ENCODE measurements around the gene CMC1. TPM values are rescaled to one million over a fixed set of nuclear protein-coding genes. Genes with fewer than 3 reads are reported as not detected.

The CMC1 gene
- total and polyA plus RNA-seq, 9 of the 15 experiments (the other 6 are each of a cell fraction or from before 2014, with no cell fraction given): 15.9 to 74.6 (median 48.9) TPM

DNA sequence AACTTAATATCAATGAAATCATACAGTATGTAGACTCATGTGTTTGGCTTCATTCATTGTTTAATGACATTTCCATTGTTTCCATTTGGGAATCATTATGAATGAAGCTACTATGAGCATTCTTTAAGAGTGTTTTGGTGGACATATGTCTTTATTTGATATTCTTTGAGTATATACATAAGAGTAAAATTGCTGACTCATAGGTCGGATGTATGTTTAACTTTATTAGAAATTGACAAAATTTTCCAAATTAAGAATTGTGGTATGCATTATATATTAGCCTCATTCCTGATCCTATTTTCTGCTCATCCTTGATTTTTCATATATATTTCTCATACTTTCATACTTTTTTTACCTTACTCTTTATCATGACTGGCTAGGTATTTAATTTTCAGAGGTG is 28.7 kb upstream of the CMC1 start (continued):
- TF ChIP-seq, protein P1, sequence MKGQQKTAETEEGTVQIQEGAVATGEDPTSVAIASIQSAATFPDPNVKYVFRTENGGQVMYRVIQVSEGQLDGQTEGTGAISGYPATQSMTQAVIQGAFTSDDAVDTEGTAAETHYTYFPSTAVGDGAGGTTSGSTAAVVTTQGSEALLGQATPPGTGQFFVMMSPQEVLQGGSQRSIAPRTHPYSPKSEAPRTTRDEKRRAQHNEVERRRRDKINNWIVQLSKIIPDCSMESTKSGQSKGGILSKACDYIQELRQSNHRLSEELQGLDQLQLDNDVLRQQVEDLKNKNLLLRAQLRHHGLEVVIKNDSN (CRISPR knock-in tag; IDR thresholded peaks at IDR 0.05): no peak
- peak; percentile 63; the same call in 1 of the 2 replicates for TF ChIP-seq NFE2L1 (tag; IDR thresholded peaks at IDR 0.05; ENCODE audit: borderline replicate concordance, low read depth)
- TF ChIP-seq ZNF224 (CRISPR knock-in tag; IDR thresholded peaks at IDR 0.05): no peak
- TF ChIP-seq ESRRA (IDR thresholded peaks at IDR 0.05; ENCODE audit: borderline replicate concordance, low read depth): no peak
- TF ChIP-seq ZNF551 (CRISPR knock-in tag; IDR thresholded peaks at IDR 0.05): no peak
- TF ChIP-seq TCF7L2 (IDR thresholded peaks at IDR 0.05; ENCODE audit: low read depth, low read length): no peak
- no peak for TF ChIP-seq ZKSCAN1 (IDR thresholded peaks at IDR 0.05; ENCODE audit: low read depth, low read length)
- TF ChIP-seq, protein P2, sequence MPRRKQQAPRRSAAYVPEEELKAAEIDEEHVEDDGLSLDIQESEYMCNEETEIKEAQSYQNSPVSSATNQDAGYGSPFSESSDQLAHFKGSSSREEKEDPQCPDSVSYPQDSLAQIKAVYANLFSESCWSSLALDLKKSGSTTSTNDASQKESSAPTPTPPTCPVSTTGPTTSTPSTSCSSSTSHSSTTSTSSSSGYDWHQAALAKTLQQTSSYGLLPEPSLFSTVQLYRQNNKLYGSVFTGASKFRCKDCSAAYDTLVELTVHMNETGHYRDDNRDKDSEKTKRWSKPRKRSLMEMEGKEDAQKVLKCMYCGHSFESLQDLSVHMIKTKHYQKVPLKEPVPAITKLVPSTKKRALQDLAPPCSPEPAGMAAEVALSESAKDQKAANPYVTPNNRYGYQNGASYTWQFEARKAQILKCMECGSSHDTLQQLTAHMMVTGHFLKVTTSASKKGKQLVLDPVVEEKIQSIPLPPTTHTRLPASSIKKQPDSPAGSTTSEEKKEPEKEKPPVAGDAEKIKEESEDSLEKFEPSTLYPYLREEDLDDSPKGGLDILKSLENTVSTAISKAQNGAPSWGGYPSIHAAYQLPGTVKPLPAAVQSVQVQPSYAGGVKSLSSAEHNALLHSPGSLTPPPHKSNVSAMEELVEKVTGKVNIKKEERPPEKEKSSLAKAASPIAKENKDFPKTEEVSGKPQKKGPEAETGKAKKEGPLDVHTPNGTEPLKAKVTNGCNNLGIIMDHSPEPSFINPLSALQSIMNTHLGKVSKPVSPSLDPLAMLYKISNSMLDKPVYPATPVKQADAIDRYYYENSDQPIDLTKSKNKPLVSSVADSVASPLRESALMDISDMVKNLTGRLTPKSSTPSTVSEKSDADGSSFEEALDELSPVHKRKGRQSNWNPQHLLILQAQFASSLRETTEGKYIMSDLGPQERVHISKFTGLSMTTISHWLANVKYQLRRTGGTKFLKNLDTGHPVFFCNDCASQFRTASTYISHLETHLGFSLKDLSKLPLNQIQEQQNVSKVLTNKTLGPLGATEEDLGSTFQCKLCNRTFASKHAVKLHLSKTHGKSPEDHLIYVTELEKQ (CRISPR knock-in tag; IDR thresholded peaks at IDR 0.05): no peak
- peak; percentile 72 for TF ChIP-seq MAFG (tag; conservative IDR thresholded peaks at IDR 0.05)
- TF ChIP-seq NFATC3 (IDR thresholded peaks at IDR 0.05): no peak
- peak; percentile 32; the same call in 1 of the 2 replicates for TF ChIP-seq NFE2 (IDR thresholded peaks at IDR 0.05; ENCODE audit: low read depth)
- TF ChIP-seq MAFK (IDR thresholded peaks at IDR 0.05; ENCODE audit: low read length): peak; percentile 45; the same call in 1 of the 2 replicates
- TF ChIP-seq ZNF232 (CRISPR knock-in tag; IDR thresholded peaks at IDR 0.05): no peak
- TF ChIP-seq, protein P3, sequence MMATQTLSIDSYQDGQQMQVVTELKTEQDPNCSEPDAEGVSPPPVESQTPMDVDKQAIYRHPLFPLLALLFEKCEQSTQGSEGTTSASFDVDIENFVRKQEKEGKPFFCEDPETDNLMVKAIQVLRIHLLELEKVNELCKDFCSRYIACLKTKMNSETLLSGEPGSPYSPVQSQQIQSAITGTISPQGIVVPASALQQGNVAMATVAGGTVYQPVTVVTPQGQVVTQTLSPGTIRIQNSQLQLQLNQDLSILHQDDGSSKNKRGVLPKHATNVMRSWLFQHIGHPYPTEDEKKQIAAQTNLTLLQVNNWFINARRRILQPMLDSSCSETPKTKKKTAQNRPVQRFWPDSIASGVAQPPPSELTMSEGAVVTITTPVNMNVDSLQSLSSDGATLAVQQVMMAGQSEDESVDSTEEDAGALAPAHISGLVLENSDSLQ (IDR thresholded peaks at IDR 0.05): no peak
